ENCODE results near the gene HAX1. TPM values are rescaled to one million over a fixed set of nuclear protein-coding genes. Genes with fewer than 3 reads are reported as not detected.
A peak's percentile ranks its signal among the peaks of the same experiment; 100 is the strongest.

The HAX1 gene
- total RNA-seq, 1 experiment from 2014 or later = 80.4 TPM

DNA sequence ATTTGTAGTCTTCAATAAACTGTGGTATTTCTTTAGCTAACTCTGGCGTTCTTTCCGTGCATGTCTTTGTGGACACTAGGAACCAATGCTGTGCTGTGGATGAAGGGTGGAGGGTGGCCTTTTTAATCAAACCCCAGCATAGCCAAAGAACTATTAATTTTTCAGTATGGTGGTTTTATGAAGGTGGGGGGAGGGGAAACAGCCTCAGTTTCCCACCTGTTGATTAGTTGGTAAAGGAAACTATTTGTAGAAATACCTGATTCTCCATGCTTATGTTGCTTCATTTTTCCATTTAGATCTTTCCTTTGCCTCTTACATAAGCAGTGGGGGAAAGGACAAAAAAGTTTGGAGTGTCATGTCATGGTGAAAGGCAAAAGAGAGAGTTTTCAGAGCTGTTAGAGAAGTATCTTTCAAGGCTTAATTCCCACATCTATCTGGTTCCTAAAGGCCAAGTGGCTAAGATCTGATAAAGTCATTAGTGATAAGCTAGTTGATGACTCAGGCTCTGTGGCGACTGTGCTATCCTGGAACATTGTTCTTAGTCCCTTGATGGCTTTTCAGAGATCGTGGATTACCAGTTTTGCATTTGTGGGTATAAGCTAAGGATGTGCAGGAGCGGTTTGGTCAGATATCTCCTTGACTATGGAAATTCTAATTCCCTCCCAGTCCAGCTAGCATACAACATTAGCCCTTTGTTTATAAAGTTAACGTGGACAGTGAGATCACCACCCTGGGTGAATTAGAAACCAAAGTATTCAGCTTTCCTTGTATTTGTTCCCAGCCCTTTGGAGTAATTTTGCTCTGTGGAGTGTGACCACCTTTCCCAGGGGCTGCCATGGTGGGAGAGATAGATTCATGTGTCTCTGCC lies 8.7 kb upstream of the HAX1 start:
- no peak overlapping the region for H3K4me2 ChIP-seq (ENCODE audit: insufficient read depth, insufficient read length, low read length)
- H4K20me1 ChIP-seq (ENCODE audit: control insufficient read depth, insufficient read depth, insufficient read length) = no peaks in the 10 kb centered on the region
- H2BK12ac ChIP-seq (ENCODE audit: insufficient read length, low read depth, low read length) = no peak overlapping the region
- H3K9me3 Mint-ChIP-seq = no peaks in the 10 kb centered on the region
- H3K27me3 ChIP-seq (ENCODE audit: insufficient read depth, low read length) = no peaks in the 10 kb centered on the region
- no peak overlapping the region for H3T11ph ChIP-seq (ENCODE audit: low read length)
- no peak overlapping the region for H2AFZ ChIP-seq (ENCODE audit: low read length)
- H3K18ac ChIP-seq (ENCODE audit: insufficient read length, low read depth, low read length) = no peak overlapping the region
- H3K27ac Mint-ChIP-seq = peak overlapping the region in 1 of 3 experiments; percentile 76; a peak in 2 of 7 replicates
- no peaks in the 10 kb centered on the region; the same call in 1 of the 2 replicates for H3K4me1 ChIP-seq (ENCODE audit: insufficient read depth, low read length)
- no peaks in the 10 kb centered on the region for H3K27me3 Mint-ChIP-seq (ENCODE audit: low read depth)
- no peaks in the 10 kb centered on the region for H3K23me2 ChIP-seq (ENCODE audit: insufficient read length, low read depth, low read length, poor library complexity, severe bottlenecking)
- no peak overlapping the region for H3K14ac ChIP-seq (ENCODE audit: insufficient read depth, low read length)
- no peak overlapping the region for H2BK20ac ChIP-seq (ENCODE audit: low read depth, low read length, poor library complexity, severe bottlenecking)
- no peak overlapping the region for H2AK5ac ChIP-seq (ENCODE audit: insufficient read length, low read length)
- H3K23ac ChIP-seq (ENCODE audit: insufficient read length, low read depth, low read length) = no peak overlapping the region
- H3K4ac ChIP-seq (ENCODE audit: low read depth, low read length) = no peak overlapping the region
- no peak overlapping the region for H4K91ac ChIP-seq (ENCODE audit: insufficient read length, low read depth, low read length)
- no peak overlapping the region for H3K27ac ChIP-seq (ENCODE audit: insufficient read length, low read depth, low read length)
- peaks cover 37 to 88% (median 67%) of the 10 kb centered on the region in 3 experiments for H3K36me3 Mint-ChIP-seq (ENCODE audit: insufficient read depth in 1 of 3, low read depth in 3 of 3)
- H3K9me3 ChIP-seq (ENCODE audit: control insufficient read depth, low read depth, low read length) = no peaks in the 10 kb centered on the region
- H3K4me1 Mint-ChIP-seq = no peaks in the 10 kb centered on the region
- no CpG with 5 or more reads among the region's 6 CpGs for WGBS (ENCODE audit: extremely low coverage, insufficient read length, low lambda C conversion rate)
- H3K4me3 Mint-ChIP-seq = no peak overlapping the region
- H2BK5ac ChIP-seq (ENCODE audit: insufficient read length, low read length) = no peak overlapping the region
- no peak for DNase-seq
- no peak overlapping the region for H3K56ac ChIP-seq (ENCODE audit: insufficient read length, low read depth, low read length)
- H2BK120ac ChIP-seq (ENCODE audit: low read depth, low read length, poor library complexity, severe bottlenecking) = no peak overlapping the region
- no peaks in the 10 kb centered on the region for H3K79me1 ChIP-seq (ENCODE audit: insufficient read depth, low read depth, low read length, poor library complexity, severe bottlenecking)
- no peak overlapping the region for H4K8ac ChIP-seq (replicated peaks; ENCODE audit: insufficient read length, low read depth, low read length)
- no peaks in the 10 kb centered on the region for H3K79me2 ChIP-seq (ENCODE audit: insufficient read depth, low read length)
- H4K5ac ChIP-seq (ENCODE audit: insufficient read length, low read depth, low read length) = no peak overlapping the region
- no peak overlapping the region for H2BK15ac ChIP-seq (ENCODE audit: low read depth, low read length)
- H3K9ac ChIP-seq (ENCODE audit: extremely low read depth, insufficient read length, low read length) = no peak overlapping the region
- TF ChIP-seq, protein P1, sequence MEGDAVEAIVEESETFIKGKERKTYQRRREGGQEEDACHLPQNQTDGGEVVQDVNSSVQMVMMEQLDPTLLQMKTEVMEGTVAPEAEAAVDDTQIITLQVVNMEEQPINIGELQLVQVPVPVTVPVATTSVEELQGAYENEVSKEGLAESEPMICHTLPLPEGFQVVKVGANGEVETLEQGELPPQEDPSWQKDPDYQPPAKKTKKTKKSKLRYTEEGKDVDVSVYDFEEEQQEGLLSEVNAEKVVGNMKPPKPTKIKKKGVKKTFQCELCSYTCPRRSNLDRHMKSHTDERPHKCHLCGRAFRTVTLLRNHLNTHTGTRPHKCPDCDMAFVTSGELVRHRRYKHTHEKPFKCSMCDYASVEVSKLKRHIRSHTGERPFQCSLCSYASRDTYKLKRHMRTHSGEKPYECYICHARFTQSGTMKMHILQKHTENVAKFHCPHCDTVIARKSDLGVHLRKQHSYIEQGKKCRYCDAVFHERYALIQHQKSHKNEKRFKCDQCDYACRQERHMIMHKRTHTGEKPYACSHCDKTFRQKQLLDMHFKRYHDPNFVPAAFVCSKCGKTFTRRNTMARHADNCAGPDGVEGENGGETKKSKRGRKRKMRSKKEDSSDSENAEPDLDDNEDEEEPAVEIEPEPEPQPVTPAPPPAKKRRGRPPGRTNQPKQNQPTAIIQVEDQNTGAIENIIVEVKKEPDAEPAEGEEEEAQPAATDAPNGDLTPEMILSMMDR (conservative IDR thresholded peaks at IDR 0.05) = no peak
